Naive B cell (primary cell): ENCODE results near the gene PCDHGB4. TPM values are rescaled to one million over a fixed set of nuclear protein-coding genes. Genes with fewer than 3 reads are reported as not detected.
"Not testable (repeated sequence)": the region's sequence is repeated elsewhere in the genome, so short reads cannot be mapped to it uniquely, and the experiment has no call there.

Experiments used
- ATAC-seq, 2 donors: fragments of 150-1000 bp; cut with Tn5 transposase; 2 replicates each; pipeline ENCODE4 v1.10.0; 2021; ENCODE audit warnings: low read depth in 2 of 2, mild to moderate bottlenecking in 2 of 2, moderate library complexity in 2 of 2
- DNase-seq: peaks from one replicate; pipeline ENCODE4 v3.0.0; 2022
- H3K27ac Mint-ChIP-seq, 6 donors: one replicate each; pipeline ENCODE4 v1.8.0; 2020 to 2022; ENCODE audit warnings: mild to moderate bottlenecking in 6 of 6, mixed read lengths in 6 of 6, moderate library complexity in 5 of 6, inconsistent platforms in 2 of 6
- H3K27me3 Mint-ChIP-seq, 3 donors: one replicate each; pipeline ENCODE4 v1.8.0; 2021 to 2022; ENCODE audit warnings: mixed read lengths in 3 of 3, mild to moderate bottlenecking in 1 of 3
- H3K36me3 Mint-ChIP-seq, 2 donors: one replicate each; pipeline ENCODE4 v1.8.0; 2020 to 2022; ENCODE audit warnings: mixed read lengths in 2 of 2, inconsistent platforms in 1 of 2, mild to moderate bottlenecking in 1 of 2
- H3K4me1 Mint-ChIP-seq, 3 donors: one replicate each; pipeline ENCODE4 v1.8.0; 2020 to 2022; ENCODE audit warnings: mixed read lengths in 3 of 3, inconsistent platforms in 1 of 3, mild to moderate bottlenecking in 1 of 3, moderate library complexity in 1 of 3
- H3K4me3 Mint-ChIP-seq, 8 donors: one replicate each; pipeline ENCODE4 v1.8.0; 2020 to 2022; ENCODE audit warnings: mild to moderate bottlenecking in 8 of 8, mixed read lengths in 8 of 8, moderate library complexity in 8 of 8, inconsistent platforms in 2 of 8
- H3K9me3 Mint-ChIP-seq, 7 donors: one replicate each; pipeline ENCODE4 v1.8.0; 2020 to 2022; ENCODE audit warnings: mixed read lengths in 7 of 7, mild to moderate bottlenecking in 5 of 7, inconsistent platforms in 2 of 7, moderate library complexity in 1 of 7
- polyA plus RNA-seq, 6 donors: library from polyadenylated mRNA; unstranded; fragments of 300-500 nt; fragmentation: Illumina TruSeq; gene quantifications; one replicate each; pipeline ENCODE4 v1.2.3, GENCODE V29; 2021; ENCODE audit warnings: low read depth in 6 of 6

Gene PCDHGB4
- polyA plus RNA-seq, 6 donors from 2014 or later = 0.15 TPM; not detected in 5

GRCh38 chr5:141413540-141414069 lies 26.1 kb downstream of the PCDHGB4 start:
- H3K4me3 Mint-ChIP-seq = peak overlapping the region; percentile 74 to 93 (median 87)
- H3K4me1 Mint-ChIP-seq = peaks cover 11 to 27% (median 18%) of the 10 kb centered on the region in 3 donors
- H3K27me3 Mint-ChIP-seq = peaks cover 65 to 72% (median 67%) of the 10 kb centered on the region in 3 donors
- no peak for DNase-seq
- peaks cover 38 to 48% of the 10 kb centered on the region in 2 donors for H3K36me3 Mint-ChIP-seq
- no peak for ATAC-seq
- H3K27ac Mint-ChIP-seq = peak overlapping the region in 4 of 6 donors; percentile 43 to 85 (median 66)
- H3K9me3 Mint-ChIP-seq = peaks cover 11 to 70% (median 48%) of the 10 kb centered on the region in 7 donors

GRCh38 chr5:141414548-141415274 lies 27.2 kb downstream of the PCDHGB4 start:
- peaks cover 11 to 28% (median 18%) of the 10 kb centered on the region in 3 donors for H3K4me1 Mint-ChIP-seq

GRCh38 chr5:141415275-141415618 lies 27.7 kb downstream of the PCDHGB4 start:
- Mint-ChIP-seq H3K4me3 (peak overlapping the region in 5 of 8 donors; percentile 7 to 68 (median 46)), H3K36me3 (peaks cover 33 to 39% of the 10 kb centered on the region in 2 donors), H3K27me3 (peaks cover 59 to 68% (median 63%) of the 10 kb centered on the region in 3 donors), H3K27ac (peak overlapping the region in 3 of 6 donors; percentile 36 to 60 (median 53)), H3K4me1 (peaks cover 9 to 28% (median 18%) of the 10 kb centered on the region in 3 donors), H3K9me3 (peaks cover 9 to 64% (median 46%) of the 10 kb centered on the region in 7 donors)
- not testable (repeated sequence) for ATAC-seq, DNase-seq

More at GRCh38 chr5:141414548-141415274, 27.2 kb downstream of the PCDHGB4 start:
- not testable (repeated sequence) for DNase-seq, ATAC-seq
- Mint-ChIP-seq H3K27ac (peak overlapping the region in 3 of 6 donors; percentile 4 to 79 (median 36)), H3K36me3 (peaks cover 36 to 44% of the 10 kb centered on the region in 2 donors), H3K4me3 (peak overlapping the region in 6 of 8 donors; percentile 7 to 84 (median 60)), H3K27me3 (peaks cover 62 to 69% (median 64%) of the 10 kb centered on the region in 3 donors), H3K9me3 (peaks cover 9 to 64% (median 45%) of the 10 kb centered on the region in 7 donors)

GRCh38 chr5:141417494-141418172 lies 30.1 kb downstream of the PCDHGB4 start, which contains the start of gene PCDHGB7:
Gene PCDHGB7, plus strand, starts transcription at chr5:141417677. Its CDS starts 183 bp downstream, at chr5:141417860.
- peaks cover 11 to 84% (median 60%) of the 10 kb centered on the region in 7 donors for H3K9me3 Mint-ChIP-seq
- H3K4me3 Mint-ChIP-seq = peak within 1 kb of the TSS; percentile 16 to 68 (median 49)
- peaks cover 72 to 83% (median 72%) of the 10 kb centered on the region in 3 donors for H3K27me3 Mint-ChIP-seq
- H3K36me3 Mint-ChIP-seq = peaks cover 43 to 52% of the 10 kb centered on the region in 2 donors
- peak within 1 kb of the TSS in 5 of 6 donors; percentile 38 to 96 (median 92) for H3K27ac Mint-ChIP-seq
- not testable (repeated sequence) for DNase-seq
- peak in 1 of 2 donors; percentile 41 for ATAC-seq
- H3K4me1 Mint-ChIP-seq = peaks cover 7 to 34% (median 18%) of the 10 kb centered on the region in 3 donors

- peaks cover 3 to 21% (median 4%) of the 10 kb centered on the region in 3 donors for H3K4me1 Mint-ChIP-seq
- H3K27ac Mint-ChIP-seq = peak overlapping the region in 4 of 6 donors; percentile 73 to 96 (median 92)
- H3K4me3 Mint-ChIP-seq = peak overlapping the region in 4 of 8 donors; percentile 45 to 64 (median 54)
- DNase-seq = no peak
- peaks cover 16 to 82% (median 56%) of the 10 kb centered on the region in 7 donors for H3K9me3 Mint-ChIP-seq
- ATAC-seq = no peak
- peaks cover 65 to 80% (median 70%) of the 10 kb centered on the region in 3 donors for H3K27me3 Mint-ChIP-seq
- peaks cover 37 to 52% of the 10 kb centered on the region in 2 donors for H3K36me3 Mint-ChIP-seq
These were observed 31.8 kb downstream of the PCDHGB4 start for GRCh38 chr5:141419074-141419880.

- peaks cover 56 to 83% (median 68%) of the 10 kb centered on the region in 3 donors for H3K27me3 Mint-ChIP-seq
- DNase-seq (no peak), ATAC-seq (no peak)
- H3K4me3 Mint-ChIP-seq = peak within 1 kb of the TSS; percentile 56 to 89 (median 82)
- H3K27ac Mint-ChIP-seq = peak within 1 kb of the TSS in 5 of 6 donors; percentile 13 to 96 (median 94)
- H3K36me3 Mint-ChIP-seq = peaks cover 26 to 41% of the 10 kb centered on the region in 2 donors
- peaks cover 13 to 70% (median 43%) of the 10 kb centered on the region in 7 donors for H3K9me3 Mint-ChIP-seq
- H3K4me1 Mint-ChIP-seq = peaks cover 0 to 19% (median 0%) of the 10 kb centered on the region in 3 donors
These were observed 33.5 kb downstream of the PCDHGB4 start, which contains the start of gene PCDHGA11 for GRCh38 chr5:141420855-141421488. Gene PCDHGA11, plus strand, starts transcription at chr5:141421051. Its CDS starts 177 bp downstream, at chr5:141421228.

GRCh38 chr5:141421489-141421855 lies 34.0 kb downstream of the PCDHGB4 start:
- Mint-ChIP-seq H3K4me1 (peaks cover 0 to 19% (median 0%) of the 10 kb centered on the region in 3 donors), H3K36me3 (peaks cover 26 to 41% of the 10 kb centered on the region in 2 donors), H3K9me3 (peaks cover 13 to 67% (median 40%) of the 10 kb centered on the region in 7 donors), H3K4me3 (peak overlapping the region; percentile 26 to 89 (median 74)), H3K27ac (peak overlapping the region in 5 of 6 donors; percentile 13 to 94 (median 83)), H3K27me3 (peaks cover 58 to 83% (median 63%) of the 10 kb centered on the region in 3 donors)
- ATAC-seq = no peak
- DNase-seq = no peak

GRCh38 chr5:141422742-141423291 lies 35.3 kb downstream of the PCDHGB4 start:
- Mint-ChIP-seq H3K27me3 (peaks cover 57 to 87% (median 58%) of the 10 kb centered on the region in 3 donors), H3K4me1 (peaks cover 0 to 14% (median 0%) of the 10 kb centered on the region in 3 donors), H3K27ac (no peak overlapping the region), H3K36me3 (peaks cover 25 to 38% of the 10 kb centered on the region in 2 donors), H3K4me3 (peak overlapping the region in 2 of 8 donors; percentile 26 to 39), H3K9me3 (peaks cover 13 to 67% (median 41%) of the 10 kb centered on the region in 7 donors)
- ATAC-seq (no peak), DNase-seq (no peak)

GRCh38 chr5:141427783-141428426 lies 40.4 kb downstream of the PCDHGB4 start:
- ATAC-seq (no peak), DNase-seq (no peak)
- Mint-ChIP-seq H3K4me1 (peaks cover 13 to 18% (median 13%) of the 10 kb centered on the region in 3 donors), H3K9me3 (peaks cover 16 to 59% (median 38%) of the 10 kb centered on the region in 7 donors), H3K36me3 (peaks cover 16 to 44% of the 10 kb centered on the region in 2 donors), H3K4me3 (peak overlapping the region in 1 of 8 donors; percentile 30), H3K27me3 (peaks cover 50 to 85% (median 63%) of the 10 kb centered on the region in 3 donors), H3K27ac (no peak overlapping the region)

- Mint-ChIP-seq H3K4me1 (peaks cover 13 to 20% (median 13%) of the 10 kb centered on the region in 3 donors), H3K27me3 (peaks cover 62 to 75% (median 64%) of the 10 kb centered on the region in 3 donors), H3K27ac (peak within 1 kb of the TSS in 5 of 6 donors; percentile 35 to 90 (median 87)), H3K4me3 (peak within 1 kb of the TSS; percentile 70 to 88 (median 80)), H3K9me3 (peaks cover 12 to 65% (median 39%) of the 10 kb centered on the region in 7 donors), H3K36me3 (peaks cover 16 to 51% of the 10 kb centered on the region in 2 donors)
- peak; percentile 50 to 73 for ATAC-seq
- no peak for DNase-seq
These were observed 43.0 kb downstream of the PCDHGB4 start, which contains the start of gene PCDHGA12 for GRCh38 chr5:141430332-141431113. Gene PCDHGA12, plus strand, starts transcription at chr5:141430507. Its CDS starts 253 bp downstream, at chr5:141430760.
